Measurements from ENCODE around the gene UBA52.

The UBA52 gene

DNA sequence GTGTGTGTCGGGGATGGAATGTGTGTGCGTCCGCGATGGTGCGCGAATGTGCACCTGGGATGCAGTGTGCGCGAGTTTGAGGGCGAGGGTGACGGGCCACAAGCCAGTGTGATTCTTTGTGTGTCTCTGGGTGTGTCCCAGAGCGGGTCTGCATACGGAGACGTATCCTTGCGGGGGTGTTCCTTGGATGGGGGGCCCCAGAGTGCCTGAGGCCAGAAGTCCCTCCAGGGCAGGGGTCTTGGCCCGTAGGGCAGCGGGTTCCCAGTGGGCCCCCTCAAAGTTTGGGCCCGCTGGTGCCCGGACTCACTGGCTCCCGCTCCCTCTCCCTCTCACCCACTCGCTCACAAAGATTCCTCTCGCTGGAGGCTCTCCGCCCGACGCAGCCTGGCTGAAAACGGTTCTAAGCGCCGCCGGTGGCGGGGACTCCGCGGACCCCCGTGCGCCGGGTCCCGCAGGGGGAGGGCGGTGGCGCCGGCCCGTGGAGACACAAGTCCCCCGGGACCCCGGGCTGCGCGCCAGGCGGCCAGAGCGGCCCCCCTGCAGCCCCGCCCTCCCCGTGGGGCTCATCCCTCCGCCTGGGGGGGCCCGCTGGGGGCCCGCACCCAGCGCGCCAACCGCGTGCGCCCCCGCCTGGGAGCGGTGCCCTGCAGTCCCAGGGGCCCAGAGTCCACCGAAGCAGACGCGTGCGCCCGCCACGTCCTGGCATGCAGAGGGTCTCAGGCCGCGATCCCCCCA, 34.1 kb downstream of the UBA52 start:
- H3K27ac ChIP-seq: no peak overlapping the region
- no peak for DNase-seq (ENCODE audit: low read depth, low spot score)

DNA sequence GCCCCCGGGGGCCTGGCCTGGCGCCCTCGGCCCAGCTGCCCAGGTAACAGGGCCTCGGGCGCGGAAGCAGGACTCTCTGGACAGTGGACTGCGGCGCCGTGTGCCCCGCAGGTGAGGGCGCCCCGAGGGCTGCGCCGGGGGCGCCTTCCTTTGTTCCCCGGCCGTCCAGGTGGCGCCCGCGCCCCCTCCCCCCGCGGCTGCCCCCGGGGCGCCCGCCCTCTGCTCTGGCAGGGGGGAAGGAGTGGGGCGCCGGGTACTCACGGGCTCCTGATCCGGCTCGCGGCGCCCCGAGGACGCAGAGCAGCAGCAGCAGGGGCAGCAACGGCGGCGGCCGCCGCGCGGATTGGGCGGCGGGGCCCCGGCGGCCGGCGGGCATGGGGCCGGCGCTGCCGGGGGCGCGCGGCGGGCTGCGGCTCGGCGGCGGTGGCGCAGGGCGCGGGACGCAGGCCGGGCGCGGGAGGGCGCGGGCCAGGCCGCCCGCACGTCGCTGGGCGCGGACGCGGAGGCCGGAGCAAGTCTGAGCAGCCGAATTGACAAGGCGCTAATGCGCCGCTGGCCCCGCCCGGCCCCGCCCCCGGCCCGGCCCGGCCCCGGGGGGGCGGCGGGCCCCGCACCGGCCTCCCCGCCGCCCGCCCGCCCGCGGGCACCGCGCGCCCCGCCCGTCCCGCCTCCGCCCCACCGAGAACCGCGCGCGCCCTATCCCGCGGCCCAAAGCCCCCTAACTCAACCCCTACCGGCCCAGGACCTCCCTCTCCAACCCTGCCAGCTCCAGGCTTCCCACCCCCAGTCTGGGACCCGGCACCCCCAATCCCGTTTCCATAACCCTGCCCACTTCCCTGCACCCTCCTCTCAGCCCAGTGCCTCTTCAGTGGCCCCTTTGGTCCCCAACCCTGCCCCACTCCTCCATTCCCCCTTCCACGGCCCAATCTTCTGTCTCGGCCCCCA, 34.9 kb downstream of the UBA52 start, which contains the start of gene CRLF1:
Gene CRLF1 (minus strand): TSS at position 519 of the 945 bp plus-strand sequence. CDS start 143 bp downstream, at position 376.
- H3K27ac ChIP-seq: no peak within 1 kb of the TSS
- no peak for DNase-seq (ENCODE audit: low read depth, low spot score)

DNA sequence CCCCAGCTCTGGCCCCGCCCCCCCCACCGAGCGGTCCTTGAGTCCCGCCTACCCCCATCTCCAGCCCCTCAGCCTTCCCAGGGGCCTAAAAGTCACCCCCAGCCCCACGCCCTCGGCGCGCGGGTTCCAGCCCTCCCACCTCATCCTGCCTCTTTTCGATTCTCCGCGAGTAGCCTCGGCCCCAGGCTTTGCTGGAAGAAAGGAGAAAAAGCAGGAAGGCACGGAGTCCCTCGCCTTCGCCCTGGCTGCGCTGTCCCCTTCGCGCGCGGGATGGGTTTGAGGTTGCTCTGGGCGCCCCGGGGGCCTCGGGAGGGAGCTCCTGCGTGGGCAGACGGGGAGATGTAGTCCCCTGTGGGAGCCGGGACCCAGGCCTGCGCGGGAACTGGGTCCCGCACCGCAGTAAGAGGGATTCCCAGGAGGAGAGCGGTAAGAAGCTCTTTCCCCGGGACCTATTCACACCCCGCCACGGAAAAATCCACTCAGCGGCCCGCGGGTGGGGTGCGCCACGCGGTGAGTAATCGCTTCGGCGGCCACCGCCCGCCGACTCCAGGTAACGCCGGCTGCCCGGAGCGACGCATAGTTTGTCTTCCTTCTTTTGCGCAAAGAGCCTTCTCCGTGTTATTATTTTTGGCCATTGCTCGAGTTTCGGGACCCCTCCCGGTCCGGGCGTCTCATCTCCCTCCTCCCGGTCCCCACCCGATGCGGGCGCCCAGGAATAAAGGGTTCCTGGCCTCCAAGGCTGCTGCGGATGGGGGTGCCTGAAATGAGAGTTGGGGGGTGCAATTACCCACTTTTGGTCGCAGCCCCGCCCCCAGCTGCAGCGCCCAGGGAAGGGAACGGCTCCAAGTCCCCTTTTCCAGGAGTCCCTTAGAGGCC, 35.8 kb downstream of the UBA52 start:
- no peak for DNase-seq (ENCODE audit: low read depth, low spot score)
- no peak overlapping the region for H3K27ac ChIP-seq

DNA sequence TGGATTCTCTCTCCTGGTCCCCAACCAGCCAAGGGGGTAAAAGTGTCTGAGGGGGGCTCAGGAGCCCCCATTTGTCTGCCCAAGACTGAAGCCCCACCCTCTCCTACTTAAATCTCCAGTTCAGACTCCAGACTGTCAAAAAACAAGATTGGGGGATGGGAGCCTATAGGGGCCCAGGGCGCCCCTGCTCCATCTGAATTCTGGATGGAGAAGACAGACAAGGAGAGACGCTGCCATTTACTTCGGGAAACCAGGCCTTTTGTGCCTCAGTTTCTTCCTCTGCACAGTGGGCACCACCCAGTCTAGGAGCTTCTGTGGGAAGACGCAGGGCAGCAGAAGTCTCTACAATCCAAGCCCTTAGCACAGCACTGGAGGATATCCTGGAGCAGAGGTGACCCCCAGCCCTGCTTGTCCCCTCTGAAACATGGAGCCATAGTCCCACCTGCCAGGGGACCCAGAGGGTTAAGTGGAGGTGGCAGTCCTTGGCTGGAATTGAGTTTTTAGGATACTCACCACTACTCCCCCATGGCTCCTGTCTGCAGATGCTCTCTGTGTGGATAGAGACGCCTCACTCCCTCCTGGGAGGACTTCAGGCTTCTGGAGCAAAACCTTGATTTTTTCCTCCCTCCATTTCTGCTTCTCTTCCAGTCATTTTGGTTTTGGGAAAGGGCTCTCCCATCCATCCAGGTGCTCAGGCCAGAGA, 36.6 kb downstream of the UBA52 start:
- DNase-seq (ENCODE audit: low read depth, low spot score): no peak
- no peak overlapping the region for H3K27ac ChIP-seq

DNA sequence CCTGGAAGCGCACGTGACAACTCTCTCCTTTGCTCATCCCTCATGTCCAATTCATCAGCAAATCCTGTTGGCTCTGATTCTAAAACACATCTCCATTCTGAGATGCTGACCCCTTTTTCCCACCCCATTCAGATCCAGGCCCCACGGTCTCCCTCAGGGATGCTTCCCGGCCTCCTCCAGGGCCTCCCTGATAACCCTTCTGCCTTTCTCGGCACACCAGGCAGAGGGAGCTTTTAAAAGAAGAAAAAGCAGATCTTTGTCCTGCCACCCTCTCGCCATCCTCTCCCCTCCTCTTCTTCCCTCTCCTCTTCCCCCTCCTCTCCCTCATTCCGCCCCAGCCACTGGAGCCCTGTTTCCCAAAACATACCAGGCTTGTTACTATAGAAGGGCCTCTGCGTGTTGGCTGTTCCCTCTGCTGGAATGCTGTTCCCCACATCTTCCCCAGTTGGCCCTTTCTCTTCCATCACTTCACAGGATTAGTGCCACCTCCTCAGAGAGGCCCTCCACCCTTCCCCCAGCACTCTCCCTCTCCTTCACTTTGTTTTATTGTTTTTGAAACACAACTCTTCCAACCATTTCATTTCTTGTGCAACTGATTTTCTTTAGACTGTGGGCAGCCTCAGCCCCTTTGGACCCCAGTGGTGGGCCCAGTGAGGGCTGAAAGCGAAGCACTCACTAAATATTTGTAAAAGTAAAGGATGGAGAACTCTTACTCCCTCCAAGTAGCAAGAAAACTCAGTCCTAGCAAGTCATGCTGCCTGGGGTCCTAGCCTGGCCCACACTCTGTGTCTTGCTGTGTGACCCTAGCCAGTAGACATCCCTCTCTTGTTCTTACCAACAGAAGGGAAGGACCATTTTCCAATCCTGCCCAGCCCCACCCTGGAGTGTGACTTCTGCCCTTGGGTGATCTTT, 37.4 kb downstream of the UBA52 start:
- DNase-seq (ENCODE audit: low read depth, low spot score): no peak
- H3K27ac ChIP-seq: no peak overlapping the region

DNA sequence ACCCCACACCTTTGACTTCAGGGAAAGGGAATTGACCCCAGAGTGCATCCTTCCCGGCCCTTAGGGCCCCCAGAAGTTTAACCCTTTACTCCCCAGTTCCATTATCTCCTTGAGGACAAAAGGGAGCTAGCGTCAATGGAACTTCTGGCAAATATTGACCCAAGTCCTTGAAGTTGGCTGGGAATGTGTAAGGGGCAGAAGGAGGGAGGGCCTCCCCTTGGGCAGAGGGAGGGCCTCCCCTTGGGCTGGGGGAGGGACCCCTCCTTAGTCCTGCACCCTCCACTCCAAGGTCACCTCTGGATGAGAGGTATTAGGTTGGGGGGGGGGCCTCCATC, 38.0 kb downstream of the UBA52 start:
- no peak for DNase-seq (ENCODE audit: low read depth, low spot score)
- H3K27ac ChIP-seq: no peak overlapping the region

DNA sequence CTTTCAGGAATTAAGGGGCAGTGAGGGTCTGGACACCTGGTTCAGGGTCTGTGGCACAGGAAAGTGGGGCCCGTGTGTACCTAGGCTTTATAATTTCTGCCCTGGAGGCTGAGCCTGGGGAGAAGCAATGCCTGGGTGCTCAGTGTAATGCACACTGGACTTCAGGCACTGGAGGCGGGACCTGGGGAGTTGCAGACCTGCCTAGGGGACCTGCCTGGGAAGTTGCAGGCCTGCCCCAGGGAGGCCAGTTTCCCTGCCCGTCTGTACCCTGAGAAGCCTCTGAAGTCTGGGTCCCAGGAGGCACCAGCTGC, 38.5 kb downstream of the UBA52 start:
- no peak overlapping the region for H3K27ac ChIP-seq
- DNase-seq (ENCODE audit: low read depth, low spot score): no peak

DNA sequence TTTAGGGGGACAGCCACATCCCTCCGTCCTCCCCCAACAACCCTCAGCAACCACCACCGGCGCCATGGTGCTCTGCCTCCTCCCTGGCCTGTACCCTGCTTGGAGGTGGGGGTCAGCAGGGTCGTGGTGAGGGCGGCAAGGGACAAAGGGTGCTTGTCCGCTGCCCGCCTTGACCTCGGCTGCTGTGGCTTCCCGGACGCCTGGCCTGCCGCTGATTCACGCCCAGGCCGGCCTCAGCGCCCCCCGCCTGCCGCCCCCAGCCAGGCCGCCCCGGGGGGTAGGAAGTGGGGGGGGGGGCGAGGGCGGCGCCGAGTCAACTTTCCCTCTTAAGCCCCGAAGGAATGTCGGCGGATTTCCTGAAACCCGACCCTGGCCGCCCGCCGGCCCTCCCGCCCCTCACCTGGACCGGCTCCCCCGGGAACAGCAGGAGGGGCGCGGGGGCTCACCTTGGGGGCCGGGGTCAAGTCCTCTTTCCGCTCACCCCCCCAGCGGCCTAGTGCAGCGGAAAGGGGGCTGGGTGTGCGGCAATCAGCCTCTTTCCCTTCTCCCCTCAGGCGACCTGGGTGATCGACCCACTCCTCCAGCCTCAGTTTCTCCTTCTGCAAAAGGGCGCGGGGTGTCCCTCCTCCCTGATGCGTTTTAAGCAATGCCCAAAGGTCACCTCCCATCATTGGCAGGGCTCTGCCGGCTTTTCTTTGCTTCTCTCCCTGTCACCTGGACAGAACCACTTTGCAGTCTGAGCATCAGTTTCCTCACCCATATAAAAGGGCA, 39.1 kb downstream of the UBA52 start:
- no peak overlapping the region for H3K27ac ChIP-seq
- DNase-seq (ENCODE audit: low read depth, low spot score): no peak

DNA sequence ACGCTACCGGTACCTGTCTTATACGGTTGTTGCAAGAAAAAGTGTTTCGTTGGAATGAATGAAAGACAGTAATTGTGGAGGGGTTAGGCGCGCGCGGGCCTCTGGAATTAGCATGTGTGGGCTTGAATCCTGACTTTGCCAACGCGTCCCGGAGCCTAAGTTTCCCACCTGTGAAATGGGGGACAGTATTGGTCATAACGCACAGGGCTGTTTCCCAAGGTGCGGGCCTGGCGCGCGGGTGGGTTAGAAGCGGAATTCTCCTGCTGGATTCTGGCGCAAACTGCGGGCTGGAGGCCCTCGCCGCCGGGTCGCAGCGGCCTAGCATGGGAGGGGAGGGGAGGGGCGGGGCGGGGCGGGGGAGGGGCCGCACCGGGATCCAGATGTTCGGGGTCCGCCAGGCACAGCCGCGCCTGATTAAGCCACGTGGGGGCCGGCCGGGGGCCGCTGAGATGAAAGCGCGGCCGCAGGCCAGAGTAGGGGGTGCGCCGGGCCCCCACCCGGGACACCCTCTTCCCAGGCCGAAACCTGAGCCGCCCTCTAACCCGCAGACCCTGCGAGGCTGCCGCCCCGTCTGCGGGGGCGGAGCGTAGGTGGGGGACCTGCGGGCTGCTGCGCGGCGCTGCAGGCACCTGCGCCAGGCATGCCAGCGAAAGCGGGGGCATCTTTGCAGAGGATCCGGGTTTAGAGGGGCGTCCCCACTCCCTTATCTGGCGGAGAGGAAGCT, 39.8 kb downstream of the UBA52 start:
- no peak for DNase-seq (ENCODE audit: low read depth, low spot score)
- H3K27ac ChIP-seq: no peak overlapping the region

DNA sequence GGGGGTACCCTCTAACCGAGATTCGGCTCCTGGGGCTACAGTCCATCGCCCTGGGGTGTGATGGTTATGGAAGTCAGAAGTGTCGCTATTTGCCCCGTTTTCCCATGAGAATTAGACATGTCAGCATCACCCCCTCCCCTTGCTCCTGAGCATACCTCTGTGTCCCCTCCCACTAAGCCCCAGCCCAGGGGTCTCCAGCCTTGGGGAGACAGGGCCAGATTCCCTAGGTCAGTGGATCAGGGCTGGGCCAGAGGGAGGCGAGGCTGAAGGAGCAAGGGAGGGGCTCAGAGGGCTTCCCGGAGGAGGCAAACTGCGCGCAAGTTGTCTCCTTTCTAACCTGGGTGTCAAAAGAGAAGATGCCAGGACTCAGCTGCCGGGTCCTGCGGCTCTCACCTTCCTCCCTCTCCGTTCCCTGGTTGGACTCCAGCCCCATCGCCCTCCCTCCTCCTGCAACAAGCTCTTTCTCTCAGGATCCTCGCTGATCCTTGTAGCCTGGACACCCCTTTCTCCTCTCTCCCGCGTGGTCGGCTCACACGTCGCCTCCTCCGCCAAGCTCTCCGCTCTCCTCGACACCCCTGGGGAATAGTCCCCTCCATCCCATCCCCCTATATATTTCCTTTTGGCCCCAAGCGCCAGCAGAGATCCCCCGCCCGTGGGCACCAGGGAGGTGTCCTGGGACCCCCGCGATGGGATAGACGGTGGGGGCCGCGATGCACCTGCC, 40.6 kb downstream of the UBA52 start:
- DNase-seq (ENCODE audit: low read depth, low spot score): no peak
- no peak overlapping the region for H3K27ac ChIP-seq

DNA sequence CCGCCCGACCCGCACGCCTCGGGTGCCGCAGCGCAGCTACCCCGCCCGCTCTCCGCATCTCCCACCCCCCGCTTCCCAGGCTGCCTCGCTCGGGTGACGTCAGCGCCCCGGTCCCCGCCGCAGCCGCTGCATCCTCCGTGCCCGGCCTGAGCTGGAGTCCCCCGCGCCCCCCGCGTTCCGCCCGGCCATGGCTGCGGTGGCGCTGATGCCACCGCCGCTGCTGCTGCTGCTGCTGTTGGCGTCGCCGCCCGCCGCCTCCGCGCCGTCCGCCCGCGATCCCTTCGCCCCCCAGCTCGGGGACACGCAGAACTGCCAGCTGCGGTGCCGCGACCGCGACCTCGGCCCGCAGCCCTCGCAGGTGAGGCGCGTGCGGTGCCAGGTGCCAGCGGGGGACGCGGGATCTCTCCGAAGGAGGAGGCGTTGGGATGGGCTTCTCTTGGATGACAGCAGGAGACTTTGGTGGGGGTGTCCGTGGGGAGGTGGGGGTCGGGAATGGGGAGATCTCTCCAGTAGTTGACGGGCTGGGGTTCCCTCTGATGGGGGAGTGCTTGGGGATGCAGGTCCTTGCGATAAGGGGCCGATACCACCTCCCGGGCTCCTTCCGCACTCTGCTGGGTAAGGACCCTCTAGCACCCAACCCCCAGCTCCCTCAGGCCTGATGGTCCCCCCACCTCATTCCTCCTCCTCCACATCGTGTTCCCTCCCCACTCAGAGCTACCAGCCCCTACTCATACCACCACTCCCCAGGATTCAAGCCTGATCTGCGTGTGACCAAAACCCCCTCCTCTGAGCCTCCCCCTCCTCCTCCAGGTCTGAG, 41.3 kb downstream of the UBA52 start, which contains the start of gene TMEM59L:
Gene TMEM59L (plus strand): TSS at position 99 of the 817 bp plus-strand sequence. CDS start 89 bp downstream, at position 188.
- DNase-seq (ENCODE audit: low read depth, low spot score): no peak
- no peak within 1 kb of the TSS for H3K27ac ChIP-seq

DNA sequence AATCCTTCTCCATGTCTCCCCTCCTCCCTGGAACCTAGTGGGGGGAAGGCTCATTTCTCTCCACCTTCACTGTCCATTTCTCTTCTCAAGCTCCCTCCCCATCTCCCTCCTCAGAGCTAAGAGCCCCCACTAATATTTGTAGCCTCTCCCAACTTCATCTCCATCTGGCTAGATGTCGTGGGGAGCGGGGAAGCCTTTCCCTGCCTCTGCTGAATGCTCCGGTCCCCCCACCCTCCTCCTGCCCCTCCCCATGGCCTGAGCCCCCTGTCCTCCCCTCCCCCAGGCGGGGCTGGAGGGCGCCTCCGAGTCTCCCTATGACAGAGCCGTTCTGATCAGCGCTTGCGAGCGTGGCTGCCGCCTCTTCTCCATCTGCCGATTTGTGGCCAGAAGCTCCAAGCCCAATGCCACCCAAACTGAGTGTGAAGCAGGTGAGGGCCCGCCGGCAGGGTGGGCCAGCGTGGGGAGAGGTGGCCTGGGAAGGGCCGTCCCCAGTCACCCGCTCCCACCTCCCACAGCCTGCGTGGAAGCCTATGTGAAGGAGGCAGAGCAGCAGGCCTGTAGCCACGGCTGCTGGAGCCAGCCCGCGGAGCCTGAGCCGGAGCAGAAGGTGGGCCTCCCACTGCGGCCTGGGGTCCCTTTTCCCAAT, 42.1 kb downstream of the UBA52 start:
- H3K27ac ChIP-seq: no peak overlapping the region
- DNase-seq (ENCODE audit: low read depth, low spot score): no peak

DNA sequence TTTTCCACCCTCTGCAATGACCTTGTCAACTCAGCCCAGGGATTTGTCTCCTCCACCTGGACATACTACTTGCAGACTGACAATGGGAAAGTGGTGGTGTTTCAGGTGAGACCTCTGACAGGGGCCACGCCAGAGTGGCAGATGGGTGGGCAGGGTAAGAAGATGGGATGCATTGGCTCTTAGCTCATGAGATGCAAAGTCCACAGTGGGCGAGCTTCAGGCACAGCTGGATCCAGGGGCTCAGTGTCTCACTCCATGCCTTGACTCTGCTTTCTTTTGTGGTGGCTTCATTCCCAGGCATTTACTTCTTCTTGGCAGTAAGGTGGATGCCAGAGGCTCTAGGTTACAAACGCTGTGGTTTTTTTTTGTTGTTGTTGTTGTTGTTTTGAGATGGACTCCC, 44.4 kb downstream of the UBA52 start:
- no peak overlapping the region for H3K27ac ChIP-seq
- DNase-seq (ENCODE audit: low read depth, low spot score): no peak

DNA sequence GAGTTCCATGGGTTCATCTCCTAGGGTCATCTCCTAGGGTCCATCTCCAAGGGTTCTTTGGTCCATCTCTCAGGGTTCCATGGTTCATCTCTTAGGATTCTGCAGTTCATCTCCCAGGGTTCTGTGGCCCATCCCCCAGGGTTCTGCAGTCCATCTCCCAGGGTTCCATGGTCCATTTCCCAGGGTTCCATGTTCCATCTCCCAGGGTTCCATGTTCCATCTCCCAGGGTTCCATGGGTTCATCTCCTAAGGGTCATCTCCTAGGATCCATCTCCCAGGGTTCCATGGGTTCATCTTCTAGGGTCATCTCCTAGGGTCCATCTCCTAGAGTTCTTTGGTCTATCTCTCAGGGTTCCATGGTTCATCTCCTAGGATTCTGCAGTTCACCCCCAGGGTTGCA, 45.9 kb downstream of the UBA52 start:
- DNase-seq (ENCODE audit: low read depth, low spot score): no peak

DNA sequence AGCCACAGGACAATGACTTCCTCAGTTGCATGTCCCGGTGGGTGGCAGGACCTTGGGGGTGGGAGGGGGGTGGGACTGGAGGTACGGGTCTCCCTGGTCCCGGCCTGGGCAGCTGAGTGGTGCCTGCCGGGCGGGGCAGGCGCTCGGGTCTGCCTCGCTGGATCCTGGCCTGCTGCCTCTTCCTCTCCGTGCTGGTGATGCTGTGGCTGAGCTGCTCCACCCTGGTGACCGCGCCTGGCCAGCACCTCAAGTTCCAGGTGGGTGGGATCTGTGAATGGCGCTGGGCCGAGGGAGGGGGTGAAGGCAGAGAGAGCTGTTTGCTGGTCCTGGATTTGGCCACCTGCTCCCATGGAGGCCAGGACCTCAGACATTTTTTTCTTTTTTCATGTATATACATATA, 46.6 kb downstream of the UBA52 start:
- no peak overlapping the region for H3K27ac ChIP-seq
- no peak for DNase-seq (ENCODE audit: low read depth, low spot score)

More for the DNA sequence above, 45.9 kb downstream of the UBA52 start:
- no peak overlapping the region for H3K27ac ChIP-seq

DNA sequence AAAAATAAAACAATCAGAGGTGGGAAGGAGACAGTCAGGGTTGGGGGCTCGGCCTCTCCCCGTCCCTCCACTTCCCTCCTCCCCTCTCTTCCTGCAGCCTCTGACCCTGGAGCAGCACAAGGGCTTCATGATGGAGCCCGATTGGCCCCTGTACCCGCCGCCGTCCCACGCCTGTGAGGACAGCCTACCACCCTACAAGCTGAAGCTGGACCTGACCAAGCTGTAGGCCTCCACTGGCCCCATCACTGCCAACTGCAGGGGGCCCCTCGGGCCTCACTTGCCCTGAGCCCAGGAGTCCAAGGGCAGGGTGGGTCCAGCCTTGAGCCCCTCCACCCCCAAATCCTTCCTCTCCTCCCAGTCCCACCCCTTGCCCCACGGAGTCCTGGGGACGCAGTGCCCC, 48.7 kb downstream of the UBA52 start:
- no peak overlapping the region for H3K27ac ChIP-seq
- no peak for DNase-seq (ENCODE audit: low read depth, low spot score)
